Measurements from ENCODE around the gene KMT2E.

DNA sequence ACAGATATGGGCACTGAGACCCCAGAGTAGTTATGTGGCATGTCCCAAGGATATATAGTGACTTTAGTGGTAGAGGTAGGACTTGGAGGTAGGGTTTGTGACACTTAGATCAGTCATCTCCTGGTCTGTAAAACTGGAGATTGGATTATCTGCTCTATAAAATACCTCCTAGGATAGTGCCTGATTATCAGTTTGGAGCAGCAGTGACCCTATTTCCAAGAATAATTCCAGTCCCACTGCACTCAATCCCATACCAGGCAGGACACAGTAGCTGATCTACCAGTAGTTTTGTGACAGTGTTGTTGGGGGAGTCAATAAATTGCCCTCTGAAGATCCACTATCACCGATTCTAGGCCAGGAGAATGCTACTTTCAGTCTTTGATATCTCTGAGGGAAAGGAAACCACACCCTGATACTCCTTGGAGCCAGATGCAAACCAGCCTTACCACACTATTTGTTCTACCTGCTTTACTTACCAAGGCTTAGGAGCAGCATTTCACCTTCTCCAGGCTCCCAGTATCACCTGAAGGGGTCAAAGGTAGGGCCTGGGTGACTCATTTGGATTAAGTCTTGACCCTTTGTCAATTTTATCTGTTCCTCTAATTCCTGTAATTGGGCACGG is 30.6 kb downstream of the KMT2E start:
- TF ChIP-seq CTCF (IDR thresholded peaks at IDR 0.05; ENCODE audit: borderline replicate concordance, extremely low read depth, low read length, poor library complexity, severe bottlenecking) (no peak), EZH2 (IDR thresholded peaks at IDR 0.05; ENCODE audit: borderline replicate concordance, low read depth, low read length, severe bottlenecking) (no peak)
